ENCODE measurements around the gene TMEM255A. TPM values are rescaled to one million over a fixed set of nuclear protein-coding genes. Genes with fewer than 3 reads are reported as not detected.

The TMEM255A gene
- total RNA-seq, 1 donor from 2014 or later = 10.8 TPM

DNA sequence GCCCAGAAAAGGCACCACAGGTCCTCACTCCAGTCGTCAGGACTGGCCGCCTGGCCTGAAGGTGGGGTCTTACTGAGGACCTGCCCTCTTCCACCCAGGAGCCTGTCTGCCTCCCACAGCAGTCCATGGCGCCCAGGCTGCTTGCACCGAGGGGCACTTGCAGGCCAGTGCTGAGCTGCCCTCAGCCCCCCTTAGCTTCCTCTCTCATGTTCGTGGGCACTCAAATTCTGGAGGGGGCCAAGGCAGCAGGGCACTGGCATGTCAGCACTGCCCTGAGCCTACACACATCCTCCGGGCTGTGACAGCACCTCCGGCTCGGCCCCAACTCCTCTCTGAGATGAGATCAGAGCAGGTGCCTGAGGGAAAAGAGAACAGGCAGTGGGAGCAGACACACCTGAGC lies 87.9 kb downstream of the TMEM255A start:
- Histone ChIP-seq H3K4me1 (no peaks in the 10 kb centered on the region), H3K27ac (no peak overlapping the region), H3K36me3 (peaks cover 0 to 5% of the 10 kb centered on the region in 2 donors), H3K27me3 (no peaks in the 10 kb centered on the region), H3K4me3 (no peak overlapping the region), H3K9me3 (no peaks in the 10 kb centered on the region)
- intact Hi-C loops (cut with DNase I) = no loop called here
- TF ChIP-seq POLR2A (IDR thresholded peaks at IDR 0.05) (no peak), POLR2AphosphoS5 (IDR thresholded peaks at IDR 0.05; ENCODE audit: insufficient read depth in 1 of 2, low read depth in 1 of 2) (no peak)
- TF ChIP-seq, protein P1, sequence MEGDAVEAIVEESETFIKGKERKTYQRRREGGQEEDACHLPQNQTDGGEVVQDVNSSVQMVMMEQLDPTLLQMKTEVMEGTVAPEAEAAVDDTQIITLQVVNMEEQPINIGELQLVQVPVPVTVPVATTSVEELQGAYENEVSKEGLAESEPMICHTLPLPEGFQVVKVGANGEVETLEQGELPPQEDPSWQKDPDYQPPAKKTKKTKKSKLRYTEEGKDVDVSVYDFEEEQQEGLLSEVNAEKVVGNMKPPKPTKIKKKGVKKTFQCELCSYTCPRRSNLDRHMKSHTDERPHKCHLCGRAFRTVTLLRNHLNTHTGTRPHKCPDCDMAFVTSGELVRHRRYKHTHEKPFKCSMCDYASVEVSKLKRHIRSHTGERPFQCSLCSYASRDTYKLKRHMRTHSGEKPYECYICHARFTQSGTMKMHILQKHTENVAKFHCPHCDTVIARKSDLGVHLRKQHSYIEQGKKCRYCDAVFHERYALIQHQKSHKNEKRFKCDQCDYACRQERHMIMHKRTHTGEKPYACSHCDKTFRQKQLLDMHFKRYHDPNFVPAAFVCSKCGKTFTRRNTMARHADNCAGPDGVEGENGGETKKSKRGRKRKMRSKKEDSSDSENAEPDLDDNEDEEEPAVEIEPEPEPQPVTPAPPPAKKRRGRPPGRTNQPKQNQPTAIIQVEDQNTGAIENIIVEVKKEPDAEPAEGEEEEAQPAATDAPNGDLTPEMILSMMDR (IDR thresholded peaks at IDR 0.05) = no peak
- DNase-seq (ENCODE audit: extremely low spot score in 2 of 2) = no peak

DNA sequence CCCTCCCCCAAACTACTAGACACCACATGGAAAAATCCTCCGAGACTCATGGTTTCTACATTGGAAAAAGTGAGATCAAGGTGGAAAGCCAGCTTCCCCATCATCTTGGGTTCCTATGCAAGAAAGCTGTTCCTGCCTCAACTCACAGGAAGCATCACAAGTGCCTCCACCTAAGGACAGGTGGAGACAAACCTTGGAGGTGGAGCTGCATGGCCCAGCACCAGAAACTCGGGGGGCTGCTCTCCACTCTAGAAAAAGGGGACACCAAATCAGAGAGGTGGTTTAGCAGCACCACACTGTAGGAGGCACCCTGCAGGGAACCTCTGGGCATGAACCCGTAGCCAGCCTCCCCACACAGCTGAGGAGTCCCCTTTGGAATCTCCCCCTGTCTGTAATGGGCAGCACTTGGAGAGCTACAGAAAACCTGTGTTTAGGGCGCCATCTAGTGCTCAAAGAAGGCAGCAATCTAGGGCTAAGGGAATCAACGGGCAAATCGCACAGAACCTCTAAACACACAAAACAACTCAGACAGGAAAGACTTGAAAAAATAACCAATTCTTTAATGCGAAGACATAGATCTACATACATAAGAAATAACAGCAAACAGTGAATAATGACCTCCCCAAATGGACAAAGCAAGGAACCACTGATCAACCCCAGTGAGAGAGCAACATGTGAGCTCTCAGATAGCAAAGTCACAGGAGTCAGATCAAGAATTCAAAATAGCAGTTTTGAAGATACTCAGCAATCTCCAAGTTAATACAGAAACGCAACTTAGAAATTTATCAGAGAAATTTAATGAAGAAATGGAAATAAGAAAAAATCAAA lies 97.6 kb downstream of the TMEM255A start:
- TF ChIP-seq, protein P1 (IDR thresholded peaks at IDR 0.05) = peak in 2 of 3 experiments; percentile 41 to 65
- no peak for TF ChIP-seq POLR2A (IDR thresholded peaks at IDR 0.05)
- TF ChIP-seq POLR2AphosphoS5 (IDR thresholded peaks at IDR 0.05; ENCODE audit: insufficient read depth in 1 of 2, low read depth in 1 of 2) = no peak
- Histone ChIP-seq H3K4me1 (no peaks in the 10 kb centered on the region), H3K27me3 (no peaks in the 10 kb centered on the region), H3K9me3 (no peaks in the 10 kb centered on the region), H3K4me3 (no peak overlapping the region), H3K27ac (no peak overlapping the region), H3K36me3 (no peaks in the 10 kb centered on the region)
- intact Hi-C loops (cut with DNase I) = no loop called here
- no peak for DNase-seq (ENCODE audit: extremely low spot score in 2 of 2)

Other genes with a start within 250 kb of the TMEM255A start
- not detected for gene RHOXF2B, start 233.8 kb downstream of the TMEM255A start, total RNA-seq
- gene RHOXF1, start 195.5 kb downstream of the TMEM255A start, total RNA-seq = not detected
- not detected for gene RHOXF2, start 152.8 kb downstream of the TMEM255A start, total RNA-seq
- gene ZBTB33, start 60.6 kb downstream of the TMEM255A start, total RNA-seq = 8.8 TPM
- 0.74 TPM for gene ATP1B4, start 50.6 kb upstream of the TMEM255A start, total RNA-seq
- gene LAMP2, start 157.8 kb upstream of the TMEM255A start, total RNA-seq = 106 TPM
- gene CUL4B, start 249.5 kb upstream of the TMEM255A start, total RNA-seq = 31.7 TPM

All from vagina (tissue), 2 donors.